ENCODE data around the gene C2orf42.
"Not testable (repeated sequence)": the region's sequence is repeated elsewhere in the genome, so short reads cannot be mapped to it uniquely, and the experiment has no call there.

The C2orf42 gene

DNA sequence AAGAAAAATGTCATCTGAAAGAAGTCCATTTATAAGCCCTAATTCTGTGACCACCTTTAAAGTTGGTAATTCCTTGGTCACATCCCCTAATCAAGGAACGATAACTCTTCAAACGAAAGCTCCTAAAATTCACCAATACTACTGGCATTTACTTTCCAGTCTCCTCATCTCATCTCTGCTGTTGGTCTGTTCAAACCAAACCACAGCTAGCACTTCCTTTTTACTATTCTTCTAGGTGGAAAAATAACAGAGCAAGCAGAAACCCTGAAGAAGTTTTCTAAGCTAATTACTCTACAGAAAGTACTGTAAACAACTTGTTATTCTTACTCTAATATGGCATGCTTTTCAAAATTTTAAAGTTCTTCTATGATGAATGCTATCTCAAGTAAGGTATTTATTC, 36.0 kb upstream of the C2orf42 start:
- ATAC-seq (ENCODE audit: insufficient read depth, low read depth) (no peak), DNase-seq (no peak)
- no peaks in the 10 kb centered on the region for H3K4me1 ChIP-seq (ENCODE audit: insufficient read depth, low read length)
- no peak overlapping the region for H3K9ac ChIP-seq (ENCODE audit: low read depth, low read length)
- H3K27ac ChIP-seq (ENCODE audit: low read length) = no peak overlapping the region
- peaks cover 45% of the 10 kb centered on the region for H3K79me2 ChIP-seq (ENCODE audit: insufficient read depth, low read length)
- H3K4me2 ChIP-seq (ENCODE audit: insufficient read depth, low read length) = no peak overlapping the region
- peaks cover 93% of the 10 kb centered on the region for H3K36me3 ChIP-seq (ENCODE audit: insufficient read depth, low read length)
- no peaks in the 10 kb centered on the region for H3K27me3 ChIP-seq (ENCODE audit: insufficient read depth, low read length, poor library complexity)
- no peaks in the 10 kb centered on the region for H3K9me3 ChIP-seq (ENCODE audit: insufficient read depth, low read length, severe bottlenecking)
- no peak for TF ChIP-seq EZH2 (IDR thresholded peaks at IDR 0.05; ENCODE audit: borderline replicate concordance, low read depth, low read length, severe bottlenecking)
- TF ChIP-seq, protein P1, sequence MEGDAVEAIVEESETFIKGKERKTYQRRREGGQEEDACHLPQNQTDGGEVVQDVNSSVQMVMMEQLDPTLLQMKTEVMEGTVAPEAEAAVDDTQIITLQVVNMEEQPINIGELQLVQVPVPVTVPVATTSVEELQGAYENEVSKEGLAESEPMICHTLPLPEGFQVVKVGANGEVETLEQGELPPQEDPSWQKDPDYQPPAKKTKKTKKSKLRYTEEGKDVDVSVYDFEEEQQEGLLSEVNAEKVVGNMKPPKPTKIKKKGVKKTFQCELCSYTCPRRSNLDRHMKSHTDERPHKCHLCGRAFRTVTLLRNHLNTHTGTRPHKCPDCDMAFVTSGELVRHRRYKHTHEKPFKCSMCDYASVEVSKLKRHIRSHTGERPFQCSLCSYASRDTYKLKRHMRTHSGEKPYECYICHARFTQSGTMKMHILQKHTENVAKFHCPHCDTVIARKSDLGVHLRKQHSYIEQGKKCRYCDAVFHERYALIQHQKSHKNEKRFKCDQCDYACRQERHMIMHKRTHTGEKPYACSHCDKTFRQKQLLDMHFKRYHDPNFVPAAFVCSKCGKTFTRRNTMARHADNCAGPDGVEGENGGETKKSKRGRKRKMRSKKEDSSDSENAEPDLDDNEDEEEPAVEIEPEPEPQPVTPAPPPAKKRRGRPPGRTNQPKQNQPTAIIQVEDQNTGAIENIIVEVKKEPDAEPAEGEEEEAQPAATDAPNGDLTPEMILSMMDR (IDR thresholded peaks at IDR 0.05; ENCODE audit: borderline replicate concordance, extremely low read depth, low read length, poor library complexity, severe bottlenecking) = no peak
- H4K20me1 ChIP-seq (ENCODE audit: insufficient read depth, low read length) = peaks cover 3% of the 10 kb centered on the region; the same call in 1 of the 2 replicates
- H2AFZ ChIP-seq (ENCODE audit: low read depth, low read length) = no peak overlapping the region
- H3K4me3 ChIP-seq (ENCODE audit: low read depth in 1 of 2, low read length in 2 of 2) = no peak overlapping the region

DNA sequence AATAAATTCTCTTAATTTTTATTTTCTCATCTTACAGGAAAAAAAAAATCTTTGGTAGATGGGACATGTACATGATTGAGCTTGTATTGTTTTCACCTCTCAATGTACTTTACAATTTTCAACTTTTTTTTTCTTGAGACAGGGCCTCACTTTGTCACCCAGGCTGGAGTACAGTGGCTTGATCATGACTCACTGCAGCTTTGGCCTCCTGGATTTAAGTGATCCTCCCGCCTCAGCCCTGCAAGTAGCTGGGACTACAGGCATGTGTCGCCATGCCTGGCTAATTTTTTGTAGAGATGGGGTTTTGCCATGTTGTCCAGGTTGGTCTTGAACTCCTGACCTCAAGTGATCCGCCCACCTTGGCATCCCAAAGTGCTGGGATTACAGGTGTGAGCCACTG, 32.5 kb upstream of the C2orf42 start:
- not testable (repeated sequence) for H2AFZ ChIP-seq (ENCODE audit: low read depth, low read length); H3K27me3 ChIP-seq (ENCODE audit: insufficient read depth, low read length, poor library complexity); H3K9me3 ChIP-seq (ENCODE audit: insufficient read depth, low read length, severe bottlenecking); H3K4me1 ChIP-seq (ENCODE audit: insufficient read depth, low read length); H4K20me1 ChIP-seq (ENCODE audit: insufficient read depth, low read length); H3K4me2 ChIP-seq (ENCODE audit: insufficient read depth, low read length); H3K4me3 ChIP-seq (ENCODE audit: low read depth in 1 of 2, low read length in 2 of 2); ATAC-seq (ENCODE audit: insufficient read depth, low read depth); DNase-seq; H3K27ac ChIP-seq (ENCODE audit: low read length); H3K9ac ChIP-seq (ENCODE audit: low read depth, low read length)
- Histone ChIP-seq H3K36me3 (ENCODE audit: insufficient read depth, low read length) (peaks cover 93% of the 10 kb centered on the region), H3K79me2 (ENCODE audit: insufficient read depth, low read length) (peaks cover 32% of the 10 kb centered on the region)

DNA sequence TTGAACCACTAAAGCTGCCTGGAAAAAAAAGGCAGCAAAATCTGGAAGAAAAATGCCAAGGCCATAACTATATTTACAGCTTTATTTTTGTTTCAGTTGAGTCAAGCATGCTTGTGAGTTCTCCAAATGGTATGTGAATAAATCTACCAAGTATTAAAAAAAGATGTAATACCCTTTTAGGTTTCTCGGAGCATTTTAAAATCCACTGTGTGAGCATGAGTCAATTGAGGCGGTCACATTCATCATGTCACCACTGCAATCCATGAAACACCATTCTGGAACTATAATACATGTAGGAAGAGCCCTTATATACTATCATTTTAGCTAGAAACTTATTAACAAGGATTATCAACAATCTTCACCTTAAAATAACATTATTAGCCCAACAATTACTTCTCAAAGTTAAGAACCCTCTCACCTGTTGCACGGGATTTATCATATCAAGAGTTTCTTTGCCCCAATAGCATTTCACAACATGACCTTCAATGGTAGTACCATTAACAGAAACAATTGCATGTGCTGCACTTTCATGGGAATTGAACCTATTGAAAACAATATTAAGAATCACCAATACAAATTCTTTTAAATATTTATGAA, 24.2 kb upstream of the C2orf42 start:
- no peak for ATAC-seq (ENCODE audit: insufficient read depth, low read depth)
- H3K4me2 ChIP-seq (ENCODE audit: insufficient read depth, low read length) = no peak overlapping the region
- no peak overlapping the region for H2AFZ ChIP-seq (ENCODE audit: low read depth, low read length)
- no peak overlapping the region for H3K4me3 ChIP-seq (ENCODE audit: low read depth in 1 of 2, low read length in 2 of 2)
- H4K20me1 ChIP-seq (ENCODE audit: insufficient read depth, low read length) = no peaks in the 10 kb centered on the region
- no peak overlapping the region for H3K27ac ChIP-seq (ENCODE audit: low read length)
- H3K9ac ChIP-seq (ENCODE audit: low read depth, low read length) = no peak overlapping the region
- TF ChIP-seq EZH2 (IDR thresholded peaks at IDR 0.05; ENCODE audit: borderline replicate concordance, low read depth, low read length, severe bottlenecking) = no peak
- TF ChIP-seq, protein P1 (IDR thresholded peaks at IDR 0.05; ENCODE audit: borderline replicate concordance, extremely low read depth, low read length, poor library complexity, severe bottlenecking) = no peak
- H3K36me3 ChIP-seq (ENCODE audit: insufficient read depth, low read length) = peaks cover 87% of the 10 kb centered on the region
- 0 out of 2 replicates have a peak, but pooled peaks cover 2% of the 10 kb centered on the region for H3K79me2 ChIP-seq (ENCODE audit: insufficient read depth, low read length)
- no peaks in the 10 kb centered on the region for H3K4me1 ChIP-seq (ENCODE audit: insufficient read depth, low read length)
- DNase-seq = no peak
- H3K9me3 ChIP-seq (ENCODE audit: insufficient read depth, low read length, severe bottlenecking) = no peaks in the 10 kb centered on the region
- no peaks in the 10 kb centered on the region for H3K27me3 ChIP-seq (ENCODE audit: insufficient read depth, low read length, poor library complexity)

DNA sequence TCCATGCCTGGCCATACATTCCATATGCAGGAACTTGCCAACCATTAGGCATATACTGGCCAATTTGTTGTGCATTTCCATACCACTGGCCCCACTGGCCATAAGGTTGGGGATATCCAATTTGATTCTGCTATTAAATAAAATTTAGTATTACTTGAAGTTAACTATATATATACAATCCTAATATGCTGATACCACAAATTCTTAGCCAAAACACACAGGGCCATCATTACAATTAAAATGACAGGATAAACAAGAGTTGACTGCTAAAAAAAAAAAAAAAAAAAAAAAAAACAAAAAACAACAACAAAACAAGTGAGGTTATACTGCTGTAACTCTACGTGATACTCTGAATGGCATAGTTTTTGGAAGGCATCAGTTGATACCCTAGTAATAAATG, 23.5 kb upstream of the C2orf42 start:
- Histone ChIP-seq H2AFZ (ENCODE audit: low read depth, low read length) (no peak overlapping the region), H3K36me3 (ENCODE audit: insufficient read depth, low read length) (peaks cover 87% of the 10 kb centered on the region), H3K4me3 (ENCODE audit: low read depth in 1 of 2, low read length in 2 of 2) (no peak overlapping the region), H3K4me2 (ENCODE audit: insufficient read depth, low read length) (no peak overlapping the region), H3K27ac (ENCODE audit: low read length) (no peak overlapping the region), H3K27me3 (ENCODE audit: insufficient read depth, low read length, poor library complexity) (no peaks in the 10 kb centered on the region), H3K79me2 (ENCODE audit: insufficient read depth, low read length) (no peaks in the 10 kb centered on the region), H3K4me1 (ENCODE audit: insufficient read depth, low read length) (no peaks in the 10 kb centered on the region), H4K20me1 (ENCODE audit: insufficient read depth, low read length) (no peaks in the 10 kb centered on the region), H3K9me3 (ENCODE audit: insufficient read depth, low read length, severe bottlenecking) (no peaks in the 10 kb centered on the region), H3K9ac (ENCODE audit: low read depth, low read length) (no peak overlapping the region)
- ATAC-seq (ENCODE audit: insufficient read depth, low read depth) = no peak
- no peak for DNase-seq
- TF ChIP-seq EZH2 (IDR thresholded peaks at IDR 0.05; ENCODE audit: borderline replicate concordance, low read depth, low read length, severe bottlenecking) = no peak

Data from DND-41 (cell line).